Neural progenitor cell (in vitro differentiated cells): ENCODE measurements around the gene GPATCH4. TPM values are rescaled to one million over a fixed set of nuclear protein-coding genes. Genes with fewer than 3 reads are reported as not detected.

Experiments
- DNase-seq: peaks from one replicate; pipeline ENCODE4 v3.0.0-alpha.2; 2016; ENCODE audit warnings: low spot score
- H2AFZ ChIP-seq: fragments of 200-600 bp; sonication (generic); replicated peaks from 2 replicates; pipeline ENCODE4 v1.6.1; 2016; ENCODE audit warnings: antibody characterized with exemption
- H3F3A ChIP-seq: fragments of 200-600 bp; sonication (generic); 2 replicates; pipeline ENCODE4 v1.6.1; 2016; ENCODE audit warnings: antibody characterized with exemption, low read depth
- H3K27ac ChIP-seq: fragments of 200-600 bp; sonication (generic); 2 replicates; pipeline ENCODE4 v1.5.1; 2016; ENCODE audit warnings: mild to moderate bottlenecking
- H3K27me3 ChIP-seq: fragments of 200-600 bp; sonication (generic); 2 replicates; pipeline ENCODE4 v1.6.1; 2016; ENCODE audit warnings: mild to moderate bottlenecking, moderate library complexity
- H3K36me3 ChIP-seq: fragments of 200-600 bp; sonication (generic); 2 replicates; pipeline ENCODE4 v1.5.1; 2016
- H3K4me1 ChIP-seq: fragments of 200-600 bp; sonication (generic); 2 replicates; pipeline ENCODE4 v1.6.1; 2016; ENCODE audit warnings: mixed run types
- H3K4me2 ChIP-seq: fragments of 200-600 bp; sonication (generic); 2 replicates; pipeline ENCODE4 v1.6.1; 2016
- H3K4me3 ChIP-seq: fragments of 200-600 bp; sonication (generic); 2 replicates; pipeline ENCODE4 v1.5.1; 2016
- H3K79me2 ChIP-seq: fragments of 200-600 bp; sonication (generic); 2 replicates; pipeline ENCODE4 v1.6.1; 2016; ENCODE audit warnings: low read depth
- H3K9ac ChIP-seq: fragments of 200-600 bp; sonication (generic); 2 replicates; pipeline ENCODE4 v1.6.1; 2016
- H3K9me3 ChIP-seq: fragments of 200-600 bp; sonication (generic); 2 replicates; pipeline ENCODE4 v1.5.1; 2016; ENCODE audit warnings: low read depth
- H4K20me1 ChIP-seq: fragments of 200-600 bp; sonication (generic); 2 replicates; pipeline ENCODE4 v1.6.1; 2016; ENCODE audit warnings: low read depth
- H3K27ac Mint-ChIP-seq: 3 replicates; pipeline ENCODE4 v1.8.0; 2021; ENCODE audit warnings: mixed read lengths
- H3K27me3 Mint-ChIP-seq: 2 replicates; pipeline ENCODE4 v1.8.0; 2022; ENCODE audit warnings: low read depth, mild to moderate bottlenecking, inconsistent platforms, moderate library complexity, mixed read lengths; ENCODE audit not compliant: insufficient read depth
- H3K36me3 Mint-ChIP-seq: 3 replicates; pipeline ENCODE4 v1.8.0; 2021; ENCODE audit warnings: mixed read lengths
- H3K4me1 Mint-ChIP-seq: 3 replicates; pipeline ENCODE4 v1.8.0; 2021; ENCODE audit warnings: mixed read lengths
- H3K4me3 Mint-ChIP-seq: 3 replicates; pipeline ENCODE4 v1.8.0; 2021; ENCODE audit warnings: mild to moderate bottlenecking, moderate library complexity, mixed read lengths
- H3K9me3 Mint-ChIP-seq: 3 replicates; pipeline ENCODE4 v1.8.0; 2020; ENCODE audit warnings: mixed read lengths
- EZH2 ChIP-seq: fragments of 200-600 bp; sonication (generic); IDR thresholded peaks from 2 replicates; pipeline ENCODE4 v1.6.1; 2017; ENCODE audit warnings: antibody characterized with exemption, mild to moderate bottlenecking, moderate library complexity
- EZH2phosphoT487 ChIP-seq: fragments of 200-600 bp; sonication (generic); IDR thresholded peaks from 2 replicates; pipeline ENCODE4 v1.6.1; 2017; ENCODE audit warnings: antibody characterized with exemption
- total RNA-seq: library from RNA; depleted of rRNA; stranded (reverse); fragments of >200 nt; gene quantifications from 2 replicates; pipeline ENCODE4 v1.2.3, GENCODE V29; 2015; ENCODE audit warnings: low replicate concordance
- TF ChIP-seq, protein P1 (sequence below): fragments of 200-600 bp; sonication (generic); IDR thresholded peaks from 2 replicates; pipeline ENCODE4 v1.5.1; 2017; ENCODE audit warnings: antibody characterized with exemption, mild to moderate bottlenecking

Gene GPATCH4
- 17.2 and 18.6 TPM in 2 replicates for total RNA-seq

DNA sequence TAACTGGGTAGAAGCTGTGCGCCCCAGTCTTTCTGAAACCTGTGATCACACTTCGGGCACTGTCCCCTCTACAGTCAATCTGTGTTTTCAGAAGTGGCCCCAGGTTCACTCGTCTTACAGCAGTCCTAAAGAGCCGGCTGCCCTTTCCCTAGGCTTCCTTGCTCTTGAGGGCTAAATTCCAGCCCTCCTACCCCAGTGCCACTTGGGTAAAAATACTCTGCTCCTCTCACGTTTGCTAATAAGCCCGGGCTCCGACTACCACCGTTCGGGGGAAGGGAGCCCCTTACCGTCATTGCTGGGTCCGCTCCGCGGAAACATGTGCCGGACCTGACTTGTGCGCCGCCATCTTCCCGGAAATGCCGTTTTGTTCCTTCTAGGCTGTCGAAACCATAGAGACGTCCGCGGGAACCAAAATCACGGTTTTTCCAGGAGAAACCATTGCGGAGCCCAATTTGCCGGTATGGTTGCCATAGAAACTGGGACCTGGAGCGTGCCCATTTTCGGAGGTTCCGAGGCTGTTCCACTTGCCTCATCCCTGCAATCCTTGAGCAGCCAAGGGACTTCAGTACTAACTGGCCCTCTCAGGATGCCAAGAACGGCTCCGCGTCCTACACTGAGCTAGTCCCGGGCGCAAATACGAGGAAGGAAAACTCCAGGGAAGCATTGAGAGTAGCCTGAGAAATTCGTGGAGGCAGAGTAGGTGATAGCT lies at the start of gene GPATCH4:
GPATCH4 (minus strand) TSS at position 358 of the 709 bp plus-strand sequence.
- peaks cover 22% of the 10 kb centered on the region for H3K4me1 Mint-ChIP-seq
- peak; percentile 88 for DNase-seq
- Histone ChIP-seq H3F3A (peaks cover 21% of the 10 kb centered on the region), H3K79me2 (peaks cover 26% of the 10 kb centered on the region), H3K9ac (peak within 1 kb of the TSS; percentile 59), H3K4me2 (peak within 1 kb of the TSS; percentile 83), H4K20me1 (no peaks in the 10 kb centered on the region), H3K9me3 (no peaks in the 10 kb centered on the region), H3K27me3 (no peaks in the 10 kb centered on the region), H3K4me3 (peak within 1 kb of the TSS; percentile 76), H3K4me1 (peaks cover 6% of the 10 kb centered on the region), H3K27ac (peak within 1 kb of the TSS; percentile 9), H3K36me3 (no peaks in the 10 kb centered on the region), H2AFZ (peak within 1 kb of the TSS; percentile 95)
- peaks cover 7% of the 10 kb centered on the region for H3K27me3 Mint-ChIP-seq
- H3K4me3 Mint-ChIP-seq = peak within 1 kb of the TSS; percentile 98
- TF ChIP-seq EZH2 (peak; percentile 46), EZH2phosphoT487 (no peak)
- TF ChIP-seq, protein P1, sequence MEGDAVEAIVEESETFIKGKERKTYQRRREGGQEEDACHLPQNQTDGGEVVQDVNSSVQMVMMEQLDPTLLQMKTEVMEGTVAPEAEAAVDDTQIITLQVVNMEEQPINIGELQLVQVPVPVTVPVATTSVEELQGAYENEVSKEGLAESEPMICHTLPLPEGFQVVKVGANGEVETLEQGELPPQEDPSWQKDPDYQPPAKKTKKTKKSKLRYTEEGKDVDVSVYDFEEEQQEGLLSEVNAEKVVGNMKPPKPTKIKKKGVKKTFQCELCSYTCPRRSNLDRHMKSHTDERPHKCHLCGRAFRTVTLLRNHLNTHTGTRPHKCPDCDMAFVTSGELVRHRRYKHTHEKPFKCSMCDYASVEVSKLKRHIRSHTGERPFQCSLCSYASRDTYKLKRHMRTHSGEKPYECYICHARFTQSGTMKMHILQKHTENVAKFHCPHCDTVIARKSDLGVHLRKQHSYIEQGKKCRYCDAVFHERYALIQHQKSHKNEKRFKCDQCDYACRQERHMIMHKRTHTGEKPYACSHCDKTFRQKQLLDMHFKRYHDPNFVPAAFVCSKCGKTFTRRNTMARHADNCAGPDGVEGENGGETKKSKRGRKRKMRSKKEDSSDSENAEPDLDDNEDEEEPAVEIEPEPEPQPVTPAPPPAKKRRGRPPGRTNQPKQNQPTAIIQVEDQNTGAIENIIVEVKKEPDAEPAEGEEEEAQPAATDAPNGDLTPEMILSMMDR = no peak
- peaks cover 6% of the 10 kb centered on the region for H3K36me3 Mint-ChIP-seq
- H3K27ac Mint-ChIP-seq = peak within 1 kb of the TSS; percentile 90
- H3K9me3 Mint-ChIP-seq = no peaks in the 10 kb centered on the region

DNA sequence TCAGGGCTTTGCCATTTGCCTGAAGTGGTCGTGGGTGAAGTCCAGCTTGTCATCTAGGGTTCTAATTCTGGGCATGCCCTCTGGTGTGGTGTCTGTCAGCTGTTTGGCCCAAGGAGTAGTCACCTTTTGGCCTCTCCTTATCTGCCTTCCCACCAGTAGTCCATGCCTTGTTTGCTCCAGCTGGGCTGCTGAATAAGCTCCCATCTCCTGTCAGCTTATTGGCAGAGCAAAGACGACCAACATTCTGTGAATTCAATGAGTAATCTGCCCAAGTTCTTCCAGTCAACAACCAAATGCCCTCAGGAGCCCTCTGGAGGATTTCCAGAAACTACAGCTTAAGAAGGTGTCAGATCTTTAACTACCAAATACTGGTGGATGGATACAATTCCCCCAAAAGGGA lies 47.7 kb upstream of the GPATCH4 start:
- Histone ChIP-seq H3F3A (no peaks in the 10 kb centered on the region), H3K9me3 (no peaks in the 10 kb centered on the region), H4K20me1 (peaks cover 26% of the 10 kb centered on the region), H3K36me3 (no peaks in the 10 kb centered on the region), H3K79me2 (no peaks in the 10 kb centered on the region), H3K4me1 (no peaks in the 10 kb centered on the region), H3K27me3 (peaks cover 100% of the 10 kb centered on the region), H3K9ac (no peak overlapping the region), H3K4me3 (no peak overlapping the region), H3K4me2 (no peak overlapping the region), H2AFZ (no peak overlapping the region), H3K27ac (no peak overlapping the region)
- no peak for TF ChIP-seq EZH2phosphoT487
- no peak for TF ChIP-seq EZH2
- TF ChIP-seq, protein P1 = no peak
- Mint-ChIP-seq H3K36me3 (no peaks in the 10 kb centered on the region), H3K27ac (no peak overlapping the region), H3K4me1 (no peaks in the 10 kb centered on the region), H3K4me3 (no peak overlapping the region), H3K27me3 (peaks cover 34% of the 10 kb centered on the region), H3K9me3 (no peaks in the 10 kb centered on the region)
- no peak for DNase-seq

DNA sequence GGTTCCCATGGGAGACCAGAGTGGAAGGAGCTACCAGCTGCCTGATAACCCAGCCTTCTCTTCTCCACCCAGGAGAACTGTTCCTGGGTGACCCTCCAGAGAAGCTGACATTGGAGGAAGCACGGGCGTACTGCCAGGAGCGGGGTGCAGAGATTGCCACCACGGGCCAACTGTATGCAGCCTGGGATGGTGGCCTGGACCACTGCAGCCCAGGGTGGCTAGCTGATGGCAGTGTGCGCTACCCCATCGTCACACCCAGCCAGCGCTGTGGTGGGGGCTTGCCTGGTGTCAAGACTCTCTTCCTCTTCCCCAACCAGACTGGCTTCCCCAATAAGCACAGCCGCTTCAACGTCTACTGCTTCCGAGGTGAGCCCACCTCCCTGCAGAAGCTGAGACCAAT lies 47.2 kb upstream of the GPATCH4 start:
- Histone ChIP-seq H3F3A (peaks cover under 1% of the 10 kb centered on the region), H3K27me3 (peaks cover 100% of the 10 kb centered on the region), H3K4me1 (no peaks in the 10 kb centered on the region), H2AFZ (no peak overlapping the region), H3K79me2 (no peaks in the 10 kb centered on the region), H4K20me1 (peaks cover 30% of the 10 kb centered on the region), H3K4me2 (no peak overlapping the region), H3K4me3 (no peak overlapping the region), H3K9me3 (no peaks in the 10 kb centered on the region), H3K36me3 (no peaks in the 10 kb centered on the region), H3K27ac (no peak overlapping the region), H3K9ac (no peak overlapping the region)
- Mint-ChIP-seq H3K4me1 (no peaks in the 10 kb centered on the region), H3K36me3 (no peaks in the 10 kb centered on the region), H3K4me3 (no peak overlapping the region), H3K9me3 (no peaks in the 10 kb centered on the region), H3K27ac (peak overlapping the region; percentile 78), H3K27me3 (peaks cover 35% of the 10 kb centered on the region)
- DNase-seq = no peak
- TF ChIP-seq EZH2 (no peak), EZH2phosphoT487 (no peak)
- TF ChIP-seq, protein P1 = no peak
